T-cell (primary cell): ENCODE measurements around the gene ZNF804B. TPM values are rescaled to one million over a fixed set of nuclear protein-coding genes. Genes with fewer than 3 reads are reported as not detected.

Experiments used
- ATAC-seq, 4 experiments: fragments of 200-7000 bp in 3 of 4; fragments of 150-1000 bp in 1 of 4; cut with Tn5 transposase; replicated peaks in 1 of 4; 1 replicate in 3 of 4; 2 replicates in 1 of 4; pipeline ENCODE4 v1.10.0; 2021; ENCODE audit warnings: moderate library complexity in 3 of 4, mild to moderate bottlenecking in 2 of 4, moderate number of reproducible peaks in 1 of 4
- CTCF ChIA-PET, 2 donors: fragments of 300-600 bp; sonication (Branson Sonifier 250); formaldehyde crosslinking; loops; one replicate each; lab custom pipeline; 2022; ENCODE audit warnings: antibody characterized with exemption in 2 of 2; lab: Charles Lee
- POLR2A ChIA-PET, 2 donors: fragments of 300-600 bp; sonication (Branson Sonifier 250); formaldehyde crosslinking; loops; one replicate each; lab custom pipeline; 2022; ENCODE audit warnings: antibody characterized with exemption in 2 of 2; lab: Charles Lee
- DNase-seq, 35 experiments: peaks; one replicate each; pipeline versions ENCODE4 v3.0.0 to v3.0.0-alpha.2; 2013 to 2023
- H3K27ac ChIP-seq: one replicate; pipeline ENCODE4 v1.5.1; 2013; ENCODE audit warnings: low read length
- H3K27me3 ChIP-seq, 2 experiments: replicated peaks in 1 of 2; 1 replicate in 1 of 2; 2 replicates in 1 of 2; pipeline versions ENCODE4 v1.6.1 to v1.7.0; 2013; ENCODE audit warnings: low read length in 1 of 2, mixed read lengths in 1 of 2; ENCODE audit not compliant: control insufficient read depth in 2 of 2, insufficient read depth in 2 of 2; ENCODE audit errors: extremely low read depth in 1 of 2
- H3K36me3 ChIP-seq, 2 donors: 1 replicate in 1 of 2; 2 replicates in 1 of 2; pipeline versions ENCODE4 v1.6.1 to v1.7.0; 2013; ENCODE audit warnings: low read length in 1 of 2; ENCODE audit not compliant: control insufficient read depth in 2 of 2, insufficient read depth in 1 of 2; ENCODE audit errors: extremely low read depth in 1 of 2
- H3K4me1 ChIP-seq, 2 experiments: 1 replicate in 1 of 2; 2 replicates in 1 of 2; pipeline versions ENCODE4 v1.6.1 to v1.7.0; 2013; ENCODE audit warnings: low read length in 2 of 2, mixed read lengths in 1 of 2; ENCODE audit not compliant: insufficient read depth in 2 of 2, control insufficient read depth in 1 of 2; ENCODE audit errors: extremely low read depth in 1 of 2
- H3K4me3 ChIP-seq, 2 donors: 1 replicate in 1 of 2; 2 replicates in 1 of 2; pipeline versions ENCODE4 v1.5.1 to v1.7.0; 2013; ENCODE audit warnings: mild to moderate bottlenecking in 2 of 2, low read length in 1 of 2, moderate library complexity in 1 of 2; ENCODE audit not compliant: control insufficient read depth in 1 of 2; ENCODE audit errors: extremely low read depth in 1 of 2
- H3K9me3 ChIP-seq: 2 replicates; pipeline ENCODE4 v1.7.0; 2013
- H3K27ac Mint-ChIP-seq, 2 donors: one replicate each; pipeline ENCODE4 v1.8.0; 2020 to 2021; ENCODE audit warnings: mild to moderate bottlenecking in 2 of 2, mixed read lengths in 2 of 2
- H3K27me3 Mint-ChIP-seq, 2 donors: one replicate each; pipeline ENCODE4 v1.8.0; 2021 to 2022; ENCODE audit warnings: mixed read lengths in 2 of 2
- H3K36me3 Mint-ChIP-seq: one replicate; pipeline ENCODE4 v1.8.0; 2021; ENCODE audit warnings: mixed read lengths
- H3K4me1 Mint-ChIP-seq, 3 donors: one replicate each; pipeline ENCODE4 v1.8.0; 2020 to 2022; ENCODE audit warnings: mixed read lengths in 3 of 3, mild to moderate bottlenecking in 1 of 3
- H3K4me3 Mint-ChIP-seq, 3 donors: one replicate each; pipeline ENCODE4 v1.8.0; 2020 to 2022; ENCODE audit warnings: mild to moderate bottlenecking in 3 of 3, mixed read lengths in 3 of 3, moderate library complexity in 3 of 3
- H3K9me3 Mint-ChIP-seq, 3 donors: one replicate each; pipeline ENCODE4 v1.8.0; 2020 to 2022; ENCODE audit warnings: mixed read lengths in 3 of 3
- WGBS: methylation state at CpG from one replicate; pipeline ENCODE4 v1.1.5; 2013; ENCODE audit warnings: missing lambda C conversion rate; ENCODE audit not compliant: insufficient coverage; 5-methylcytosine and 5-hydroxymethylcytosine counted together
- total RNA-seq, 35 experiments: library from RNA in 6 of 35; stranded (reverse) in 6 of 35; fragments of 120-200 nt in 1 of 35; gene quantifications; one replicate each; pipeline versions ENCODE4 v1.2.1 to v1.2.4 and lab custom pipeline; 2013 to 2026

Gene ZNF804B
- total RNA-seq, 5 donors from 2014 or later (not counting 1 experiment from before 2014, with no cell fraction given), result not detected

- H3K27me3 Mint-ChIP-seq, result peaks cover 0 to 6% of the 10 kb centered on the region in 2 donors
- WGBS, result 93% methylated on average over 3 of the region's 4 CpGs
- ATAC-seq (no peak), DNase-seq (no peak)
- peaks cover 0 to under 1% of the 10 kb centered on the region in 2 experiments for H3K4me1 ChIP-seq
- H3K27ac ChIP-seq, result no peak overlapping the region
- ChIA-PET CTCF (no interaction called here), POLR2A (no interaction called here)
- no peaks in the 10 kb centered on the region for H3K36me3 Mint-ChIP-seq
- H3K27ac Mint-ChIP-seq, result no peak overlapping the region
- H3K27me3 ChIP-seq, result no peaks in the 10 kb centered on the region
- H3K4me1 Mint-ChIP-seq, result peaks cover 0 to 4% (median 2%) of the 10 kb centered on the region in 3 donors
- H3K9me3 Mint-ChIP-seq, result peaks cover 0 to 3% (median 0%) of the 10 kb centered on the region in 3 donors
- H3K4me3 ChIP-seq, result no peak overlapping the region
- no peaks in the 10 kb centered on the region for H3K36me3 ChIP-seq
- no peak overlapping the region for H3K4me3 Mint-ChIP-seq
- H3K9me3 ChIP-seq, result no peaks in the 10 kb centered on the region
Observed at GRCh38 chr7:89264126-89264525, 504.6 kb downstream of the ZNF804B start.

- ATAC-seq (no peak), DNase-seq (no peak)
- Histone ChIP-seq H3K9me3 (no peaks in the 10 kb centered on the region), H3K4me1 (no peaks in the 10 kb centered on the region), H3K27me3 (no peaks in the 10 kb centered on the region), H3K4me3 (no peak overlapping the region), H3K27ac (no peak overlapping the region), H3K36me3 (no peaks in the 10 kb centered on the region)
- Mint-ChIP-seq H3K9me3 (no peaks in the 10 kb centered on the region), H3K27ac (no peak overlapping the region), H3K4me3 (no peak overlapping the region), H3K36me3 (no peaks in the 10 kb centered on the region), H3K27me3 (peaks cover 0 to 6% of the 10 kb centered on the region in 2 donors), H3K4me1 (no peaks in the 10 kb centered on the region)
- ChIA-PET CTCF (no interaction called here), POLR2A (no interaction called here)
- no CpG with 5 or more reads among the region's 2 CpGs for WGBS
Observed at GRCh38 chr7:89265631-89266030, 506.1 kb downstream of the ZNF804B start.

- no CpG with 5 or more reads among the region's 2 CpGs for WGBS
- Mint-ChIP-seq H3K27ac (no peak overlapping the region), H3K4me3 (no peak overlapping the region), H3K9me3 (peaks cover 0 to 10% (median 3%) of the 10 kb centered on the region in 3 donors), H3K27me3 (peaks cover 0 to 3% of the 10 kb centered on the region in 2 donors), H3K36me3 (no peaks in the 10 kb centered on the region), H3K4me1 (no peaks in the 10 kb centered on the region)
- Histone ChIP-seq H3K4me3 (no peak overlapping the region), H3K27ac (no peak overlapping the region), H3K36me3 (no peaks in the 10 kb centered on the region), H3K9me3 (no peaks in the 10 kb centered on the region), H3K4me1 (no peaks in the 10 kb centered on the region), H3K27me3 (no peaks in the 10 kb centered on the region)
- ChIA-PET CTCF (no interaction called here), POLR2A (no interaction called here)
- DNase-seq (no peak), ATAC-seq (no peak)
Observed at GRCh38 chr7:89283302-89283701, 523.8 kb downstream of the ZNF804B start.

- Mint-ChIP-seq H3K4me3 (no peak overlapping the region), H3K27me3 (no peaks in the 10 kb centered on the region), H3K27ac (no peak overlapping the region), H3K36me3 (no peaks in the 10 kb centered on the region), H3K9me3 (peaks cover 0 to 2% (median 0%) of the 10 kb centered on the region in 3 donors), H3K4me1 (no peaks in the 10 kb centered on the region)
- no peak overlapping the region for H3K27ac ChIP-seq
- ATAC-seq, result no peak
- no peaks in the 10 kb centered on the region for H3K9me3 ChIP-seq
- H3K36me3 ChIP-seq, result no peaks in the 10 kb centered on the region
- H3K4me1 ChIP-seq, result no peaks in the 10 kb centered on the region
- no peaks in the 10 kb centered on the region for H3K27me3 ChIP-seq
- POLR2A ChIA-PET, result no interaction called here
- H3K4me3 ChIP-seq, result no peak overlapping the region
- DNase-seq, result no peak
- CTCF ChIA-PET, result no interaction called here
Observed at GRCh38 chr7:89308535-89308934, 549.0 kb downstream of the ZNF804B start.

- CTCF ChIA-PET, result no interaction called here
- Histone ChIP-seq H3K4me1 (no peaks in the 10 kb centered on the region), H3K36me3 (no peaks in the 10 kb centered on the region), H3K27ac (no peak overlapping the region), H3K9me3 (no peaks in the 10 kb centered on the region), H3K27me3 (no peaks in the 10 kb centered on the region), H3K4me3 (no peak overlapping the region)
- Mint-ChIP-seq H3K27me3 (peaks cover 0 to 4% of the 10 kb centered on the region in 2 donors), H3K4me3 (no peak overlapping the region), H3K4me1 (no peaks in the 10 kb centered on the region), H3K36me3 (no peaks in the 10 kb centered on the region), H3K9me3 (peaks cover 2 to 6% (median 4%) of the 10 kb centered on the region in 3 donors), H3K27ac (no peak overlapping the region)
- POLR2A ChIA-PET, result no interaction called here
- 94% methylated on average over 3 of the region's 4 CpGs for WGBS
- DNase-seq (no peak), ATAC-seq (no peak)
Observed at GRCh38 chr7:89311886-89312285, 552.4 kb downstream of the ZNF804B start.

- Mint-ChIP-seq H3K4me1 (no peaks in the 10 kb centered on the region), H3K27ac (no peak overlapping the region)
- CTCF ChIA-PET, result no interaction called here
Observed at GRCh38 chr7:89312551-89312950, 553.1 kb downstream of the ZNF804B start.

More at GRCh38 chr7:89312551-89312950, 553.1 kb downstream of the ZNF804B start:
- Histone ChIP-seq H3K27me3 (no peaks in the 10 kb centered on the region), H3K27ac (no peak overlapping the region), H3K4me1 (no peaks in the 10 kb centered on the region), H3K4me3 (no peak overlapping the region), H3K36me3 (no peaks in the 10 kb centered on the region), H3K9me3 (no peaks in the 10 kb centered on the region)
- Mint-ChIP-seq H3K4me3 (no peak overlapping the region), H3K36me3 (no peaks in the 10 kb centered on the region), H3K9me3 (peaks cover 2 to 6% (median 4%) of the 10 kb centered on the region in 3 donors), H3K27me3 (peaks cover 0 to 4% of the 10 kb centered on the region in 2 donors)
- no peak for DNase-seq
- ATAC-seq, result no peak
- POLR2A ChIA-PET, result interaction anchor here in 1 of 2 donors (0.6 kb wide), 1 partner anchor 135 kb away, joined by 3 read pairs; no protein-coding TSS in a partner anchor
